Keratinocyte (primary cell): ENCODE results near the gene B4GALNT3. TPM values are rescaled to one million over a fixed set of nuclear protein-coding genes. Genes with fewer than 3 reads are reported as not detected.

Experiments
- DNase-seq: peaks from one replicate; pipeline ENCODE4 v3.0.0-alpha.2; 2011; ENCODE audit warnings: low read depth, missing footprints, low spot score
- FAIRE-seq: peaks from 2 replicates; lab custom pipeline; 2011; peaks lifted over from hg19 to GRCh38; lab: Jason Lieb, UNC
- H2AFZ ChIP-seq: 2 replicates; pipeline ENCODE4 v1.6.0; 2012; ENCODE audit warnings: low read length, control low read depth, inconsistent platforms; ENCODE audit not compliant: control insufficient read depth
- H3K27ac ChIP-seq: 2 replicates; pipeline ENCODE4 v1.5.1; 2011; ENCODE audit warnings: low read length; ENCODE audit not compliant: control insufficient read depth, insufficient read depth
- H3K27me3 ChIP-seq: 3 replicates; pipeline ENCODE4 v1.6.0; 2011; ENCODE audit warnings: low read length; ENCODE audit not compliant: control insufficient read depth, insufficient read depth; ENCODE audit errors: extremely low read depth
- H3K36me3 ChIP-seq, 2 experiments: 2 replicates in 1 of 2; 3 replicates in 1 of 2; pipeline ENCODE4 v1.5.1; 2011; ENCODE audit warnings: low read length in 2 of 2, mild to moderate bottlenecking in 1 of 2; ENCODE audit not compliant: control insufficient read depth in 2 of 2, insufficient read depth in 2 of 2; ENCODE audit errors: extremely low read depth in 1 of 2
- H3K4me1 ChIP-seq: 3 replicates; pipeline ENCODE4 v1.5.1; 2011; ENCODE audit warnings: low read length; ENCODE audit not compliant: control insufficient read depth, insufficient read depth; ENCODE audit errors: extremely low read depth
- H3K4me2 ChIP-seq: 3 replicates; pipeline ENCODE4 v1.6.0; 2011; ENCODE audit warnings: low read depth, low read length; ENCODE audit not compliant: control insufficient read depth, insufficient read depth; ENCODE audit errors: extremely low read depth
- H3K4me3 ChIP-seq, 3 experiments: fragments of 200-600 bp in 1 of 3; sonication (generic) in 1 of 3; 2 replicates in 2 of 3; 3 replicates in 1 of 3; pipeline ENCODE4 v1.5.1; 2011 to 2016; ENCODE audit warnings: low read length in 3 of 3, mild to moderate bottlenecking in 3 of 3, control low read depth in 2 of 3, inconsistent platforms in 1 of 3, low read depth in 1 of 3, mixed read lengths in 1 of 3, mixed run types in 1 of 3, moderate library complexity in 1 of 3; ENCODE audit not compliant: control insufficient read depth in 2 of 3, insufficient read depth in 2 of 3; ENCODE audit errors: extremely low read depth in 1 of 3
- H3K79me2 ChIP-seq: 2 replicates; pipeline ENCODE4 v1.6.0; 2012; ENCODE audit warnings: low read length; ENCODE audit not compliant: control insufficient read depth, insufficient read depth
- H3K9ac ChIP-seq: 3 replicates; pipeline ENCODE4 v1.6.0; 2011; ENCODE audit warnings: low read length; ENCODE audit not compliant: control insufficient read depth, insufficient read depth; ENCODE audit errors: extremely low read depth
- H3K9me1 ChIP-seq: 3 replicates; pipeline ENCODE4 v1.6.0; 2011; ENCODE audit warnings: low read length; ENCODE audit not compliant: control insufficient read depth, insufficient read depth; ENCODE audit errors: extremely low read depth
- H3K9me3 ChIP-seq: 2 replicates; pipeline ENCODE4 v1.5.1; 2012; ENCODE audit warnings: low read depth, low read length; ENCODE audit not compliant: control insufficient read depth
- H4K20me1 ChIP-seq: 3 replicates; pipeline ENCODE4 v1.6.0; 2011; ENCODE audit warnings: low read length; ENCODE audit not compliant: control insufficient read depth, insufficient read depth; ENCODE audit errors: extremely low read depth
- EZH2 ChIP-seq: IDR thresholded peaks from one replicate; pipeline ENCODE4 v1.6.1; 2012; ENCODE audit warnings: inconsistent platforms, mild to moderate bottlenecking, low read length, moderate library complexity
- dilution Hi-C: fragments of 300-500 bp; cut with MboI; formaldehyde crosslinking; loops from one replicate; pipeline ENCODE4 v1.7.0; 2020; ENCODE audit warnings: low sequenced_read_pairs; ENCODE audit not compliant: extremely low pct_ligation_motif_present
- polyA plus RNA-seq, 5 experiments: library from polyadenylated mRNA; depleted of rRNA in 3 of 5; stranded (reverse) in 3 of 5; stranded (forward) in 1 of 5; unstranded in 1 of 5; fragments of >200 nt; gene quantifications; 1 replicate in 1 of 5; 2 replicates in 3 of 5; 3 replicates in 1 of 5; pipeline versions ENCODE4 v1.2.1 to v1.2.3, GENCODE V29; 2011 to 2012; ENCODE audit warnings: missing spikeins in 2 of 5, low read depth in 1 of 5, low replicate concordance in 1 of 5
- TF ChIP-seq, protein P1 (sequence below), 3 experiments: IDR thresholded peaks in 1 of 3; conservative IDR thresholded peaks in 1 of 3; optimal IDR thresholded peaks in 1 of 3; 2 replicates in 2 of 3; 3 replicates in 1 of 3; pipeline versions ENCODE3 to v1.5.1; 2011; ENCODE audit warnings: low read length in 3 of 3, mild to moderate bottlenecking in 3 of 3, moderate library complexity in 2 of 3, control low read depth in 1 of 3, inconsistent platforms in 1 of 3; ENCODE audit not compliant: insufficient read depth in 2 of 3; ENCODE audit errors: extremely low read depth in 1 of 3

B4GALNT3 gene
- polyA plus RNA-seq, 1 donor (not counting 4 experiments of a cell fraction or from before 2014, with no cell fraction given) = 7.5 TPM

DNA sequence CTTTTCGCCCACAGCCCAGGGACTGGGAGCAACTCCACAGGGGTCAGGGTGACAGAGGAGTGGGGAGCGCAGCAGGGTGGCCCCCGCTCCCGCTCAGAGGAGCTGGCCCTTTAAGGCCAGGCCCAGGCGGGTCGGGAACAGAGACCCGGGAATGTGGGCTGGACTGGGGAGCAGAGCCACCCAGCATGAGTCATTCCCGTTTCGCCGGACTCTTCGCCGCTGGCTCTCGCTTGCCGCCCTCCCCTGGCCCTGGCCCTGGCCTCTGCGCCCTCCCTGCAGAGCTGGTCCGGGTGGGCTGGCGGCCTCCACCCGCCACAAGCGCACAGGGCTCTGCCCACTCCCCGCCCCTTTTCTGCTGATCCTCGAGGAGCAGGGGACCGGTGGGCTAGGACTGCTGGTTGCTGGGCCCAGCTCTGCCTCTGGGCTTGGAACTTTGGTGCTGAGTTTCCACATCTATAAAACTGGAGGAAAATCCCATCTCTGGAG lies 110.7 kb downstream of the B4GALNT3 start:
- H3K27ac ChIP-seq = peak overlapping the region; percentile 82
- dilution Hi-C loops = no loop called here
- H3K9me3 ChIP-seq = no peaks in the 10 kb centered on the region
- H3K4me2 ChIP-seq = peak overlapping the region; percentile 95
- no peaks in the 10 kb centered on the region for H3K79me2 ChIP-seq
- no peaks in the 10 kb centered on the region for H4K20me1 ChIP-seq
- peak overlapping the region; percentile 75 for H3K9ac ChIP-seq
- no peaks in the 10 kb centered on the region for H3K27me3 ChIP-seq
- DNase-seq (no peak), FAIRE-seq (peak; percentile 41)
- TF ChIP-seq EZH2 = no peak
- TF ChIP-seq, protein P1, sequence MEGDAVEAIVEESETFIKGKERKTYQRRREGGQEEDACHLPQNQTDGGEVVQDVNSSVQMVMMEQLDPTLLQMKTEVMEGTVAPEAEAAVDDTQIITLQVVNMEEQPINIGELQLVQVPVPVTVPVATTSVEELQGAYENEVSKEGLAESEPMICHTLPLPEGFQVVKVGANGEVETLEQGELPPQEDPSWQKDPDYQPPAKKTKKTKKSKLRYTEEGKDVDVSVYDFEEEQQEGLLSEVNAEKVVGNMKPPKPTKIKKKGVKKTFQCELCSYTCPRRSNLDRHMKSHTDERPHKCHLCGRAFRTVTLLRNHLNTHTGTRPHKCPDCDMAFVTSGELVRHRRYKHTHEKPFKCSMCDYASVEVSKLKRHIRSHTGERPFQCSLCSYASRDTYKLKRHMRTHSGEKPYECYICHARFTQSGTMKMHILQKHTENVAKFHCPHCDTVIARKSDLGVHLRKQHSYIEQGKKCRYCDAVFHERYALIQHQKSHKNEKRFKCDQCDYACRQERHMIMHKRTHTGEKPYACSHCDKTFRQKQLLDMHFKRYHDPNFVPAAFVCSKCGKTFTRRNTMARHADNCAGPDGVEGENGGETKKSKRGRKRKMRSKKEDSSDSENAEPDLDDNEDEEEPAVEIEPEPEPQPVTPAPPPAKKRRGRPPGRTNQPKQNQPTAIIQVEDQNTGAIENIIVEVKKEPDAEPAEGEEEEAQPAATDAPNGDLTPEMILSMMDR (optimal IDR thresholded peaks at IDR 0.05 in 1 of 3, IDR thresholded peaks at IDR 0.05 in 1 of 3, conservative IDR thresholded peaks at IDR 0.05 in 1 of 3; ENCODE audit: extremely low read depth in 1 of 3, insufficient read depth in 2 of 3, low read length in 3 of 3) = no peak
- H3K36me3 ChIP-seq = no peaks in the 10 kb centered on the region
- H2AFZ ChIP-seq = peak overlapping the region; percentile 82
- peak overlapping the region; percentile 49 to 81 (median 65) for H3K4me3 ChIP-seq
- H3K4me1 ChIP-seq = peaks cover 38% of the 10 kb centered on the region
- no peaks in the 10 kb centered on the region for H3K9me1 ChIP-seq

DNA sequence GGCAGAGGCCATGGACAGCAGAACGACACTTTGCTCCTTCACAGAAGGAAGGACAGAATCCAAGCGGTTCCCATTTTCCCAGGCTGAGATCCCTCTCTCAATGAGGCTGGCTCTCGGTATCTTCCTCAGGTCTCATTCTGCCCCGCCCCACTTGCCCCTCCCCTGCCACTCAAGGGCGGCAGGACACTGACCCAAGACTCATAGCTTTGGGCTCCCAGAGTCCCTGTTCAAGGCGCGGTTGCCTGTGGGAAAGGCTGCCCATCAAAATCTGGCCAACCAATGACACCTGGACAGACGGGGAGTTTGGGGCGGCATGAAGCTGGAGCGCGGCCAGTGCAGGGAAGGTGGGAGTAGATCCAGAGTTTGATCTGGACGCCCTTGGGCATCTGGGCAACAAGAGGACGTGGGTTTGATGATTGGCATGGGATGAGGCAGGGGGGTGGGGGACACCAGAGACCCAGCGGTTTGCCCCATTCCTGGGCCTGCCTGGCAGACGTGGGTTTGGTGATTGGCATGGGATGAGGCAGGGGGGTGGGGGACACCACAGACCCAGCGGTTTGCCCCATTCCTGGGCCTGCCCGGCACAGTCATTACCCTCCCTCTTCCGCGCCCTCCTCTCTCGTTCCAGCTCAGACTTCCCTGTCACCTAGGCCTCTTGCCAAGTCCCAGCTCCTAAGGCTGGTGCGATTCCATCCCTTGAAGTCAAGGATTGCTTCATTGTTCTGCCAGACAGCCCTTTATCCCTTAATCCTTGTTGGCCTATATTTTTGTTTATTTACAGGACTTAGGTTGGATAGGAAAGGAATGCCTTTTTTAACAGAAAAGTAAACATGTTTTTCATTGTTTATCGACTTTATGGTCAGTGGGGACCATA lies 111.4 kb downstream of the B4GALNT3 start:
- H3K27ac ChIP-seq = peak overlapping the region; percentile 82
- H3K9me3 ChIP-seq = no peaks in the 10 kb centered on the region
- dilution Hi-C loops = no loop called here
- peak overlapping the region; percentile 49 to 81 (median 65) for H3K4me3 ChIP-seq
- H2AFZ ChIP-seq = peak overlapping the region; percentile 82
- H3K9ac ChIP-seq = peak overlapping the region; percentile 75
- no peaks in the 10 kb centered on the region for H4K20me1 ChIP-seq
- no peaks in the 10 kb centered on the region for H3K36me3 ChIP-seq
- peaks cover 45% of the 10 kb centered on the region for H3K4me1 ChIP-seq
- DNase-seq (no peak), FAIRE-seq (peak; percentile 69)
- H3K27me3 ChIP-seq = no peaks in the 10 kb centered on the region
- H3K9me1 ChIP-seq = no peaks in the 10 kb centered on the region
- H3K79me2 ChIP-seq = no peaks in the 10 kb centered on the region
- peak overlapping the region; percentile 95 for H3K4me2 ChIP-seq
- TF ChIP-seq, protein P1 (optimal IDR thresholded peaks at IDR 0.05 in 1 of 3, IDR thresholded peaks at IDR 0.05 in 1 of 3, conservative IDR thresholded peaks at IDR 0.05 in 1 of 3; ENCODE audit: extremely low read depth in 1 of 3, insufficient read depth in 2 of 3, low read length in 3 of 3) = no peak
- TF ChIP-seq EZH2 = no peak
